Frontal cortex (tissue), 4 donors: ENCODE measurements around the gene ADAP1. TPM values are rescaled to one million over a fixed set of nuclear protein-coding genes. Genes with fewer than 3 reads are reported as not detected.
"Not testable (repeated sequence)": the region's sequence is repeated elsewhere in the genome, so short reads cannot be mapped to it uniquely, and the experiment has no call there.

ENCODE experiments used
- DNase-seq, 2 donors: peaks; one replicate each; pipeline ENCODE4 v3.0.0; 2012; ENCODE audit warnings: low spot score in 2 of 2
- FAIRE-seq: peaks from 2 replicates; lab custom pipeline; 2012; peaks lifted over from hg19 to GRCh38; lab: Jason Lieb, UNC
- total RNA-seq: library from RNA; depleted of rRNA; stranded (reverse); fragments of >200 nt; gene quantifications from one replicate; pipeline ENCODE4 v1.2.3, GENCODE V29; 2014
- donor health status: control.
- donor health status: control.
- donor health status: control.

Gene ADAP1
- 33.8 TPM for total RNA-seq

GRCh38 chr7:954330-955238, at the start of gene ADAP1:
TSS of gene ADAP1 (minus strand) at chr7:954680. CDS start at chr7:954477, 203 bp downstream.
- FAIRE-seq (no peak), DNase-seq (peak; percentile 75 to 85)

- FAIRE-seq, DNase-seq: not testable (repeated sequence)
These were observed 48.0 kb upstream of the ADAP1 start for GRCh38 chr7:1002445-1002844.

- not testable (repeated sequence) for DNase-seq, FAIRE-seq
These were observed 47.5 kb upstream of the ADAP1 start for GRCh38 chr7:1002026-1002425.

GRCh38 chr7:1001069-1001770, 46.7 kb upstream of the ADAP1 start:
- FAIRE-seq, DNase-seq: not testable (repeated sequence)

GRCh38 chr7:999941-1000935, 45.8 kb upstream of the ADAP1 start:
- DNase-seq, result no peak
- no peak for FAIRE-seq

GRCh38 chr7:999149-999879, 44.8 kb upstream of the ADAP1 start:
- no peak for FAIRE-seq
- no peak for DNase-seq

- DNase-seq, result no peak
- no peak for FAIRE-seq
These were observed 43.2 kb upstream of the ADAP1 start for GRCh38 chr7:997404-998395.

GRCh38 chr7:996079-996872, 41.8 kb upstream of the ADAP1 start:
- FAIRE-seq (no peak), DNase-seq (no peak)

- no peak for FAIRE-seq
- DNase-seq, result no peak
These were observed 41.1 kb upstream of the ADAP1 start for GRCh38 chr7:995571-995970.

GRCh38 chr7:994592-995308, 40.3 kb upstream of the ADAP1 start:
- FAIRE-seq (no peak), DNase-seq (no peak)

GRCh38 chr7:992709-993607, 38.5 kb upstream of the ADAP1 start:
- DNase-seq (peak; percentile 90 to 92), FAIRE-seq (no peak)

- FAIRE-seq (no peak), DNase-seq (no peak)
These were observed 37.5 kb upstream of the ADAP1 start for GRCh38 chr7:991729-992656.

GRCh38 chr7:990933-991728, 36.7 kb upstream of the ADAP1 start:
- FAIRE-seq (no peak), DNase-seq (no peak)
